GM12892 (cell line): Measurements from ENCODE around the gene PEAK3.

Experiments used
- POLR2A ChIP-seq: IDR thresholded peaks from 2 replicates; pipeline ENCODE4 v1.6.1; 2011; ENCODE audit warnings: low read depth, low read length, control low read depth
- POLR2AphosphoS5 ChIP-seq: IDR thresholded peaks from 2 replicates; pipeline ENCODE4 v1.6.1; 2011; ENCODE audit warnings: low read depth, low read length, control low read depth

- no peak for TF ChIP-seq POLR2A
- no peak for TF ChIP-seq POLR2AphosphoS5
These were observed 9.3 kb upstream of the PEAK3 start for GRCh38 chr19:2291185-2291751.
